ENCODE results near the gene VAC14. TPM values are rescaled to one million over a fixed set of nuclear protein-coding genes. Genes with fewer than 3 reads are reported as not detected.

The VAC14 gene
- total and polyA plus RNA-seq, 2 of the 8 experiments (the other 6 are each of a cell fraction or from before 2014, with no cell fraction given), result 56.0 to 108 TPM

DNA sequence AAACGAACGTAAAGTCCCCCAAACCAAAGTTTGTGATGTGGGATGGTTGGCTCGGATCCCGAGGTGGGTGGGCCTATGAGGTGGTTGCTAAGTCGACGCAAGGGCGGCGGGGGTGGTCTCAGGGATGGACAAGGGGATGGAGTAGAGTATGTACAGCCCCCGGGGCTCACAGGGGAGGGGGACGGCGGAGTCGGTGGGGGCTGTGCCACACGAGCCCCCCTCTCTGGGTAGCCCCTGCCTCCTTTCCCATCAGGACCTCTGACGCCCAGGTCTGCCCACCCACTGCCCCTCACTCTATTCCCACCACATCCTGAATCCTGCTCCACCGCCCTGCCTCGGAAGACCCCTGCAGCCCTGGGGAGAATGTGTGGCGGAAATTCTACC lies 139.4 kb downstream of the VAC14 start:
- no peak overlapping the region for H2AK5ac ChIP-seq (ENCODE audit: low read depth, low read length)
- H3K4me1 ChIP-seq (replicated peaks in 1 of 4; ENCODE audit: control insufficient read depth in 3 of 4, insufficient read depth in 4 of 4, low read length in 3 of 4), result peaks cover 0 to 14% (median 7%) of the 10 kb centered on the region in 4 experiments; a peak in 6 of 7 replicates
- no peak overlapping the region for H2BK20ac ChIP-seq (ENCODE audit: low read length)
- 83% methylated on average over 12 of the region's 17 CpGs; no CpG with 5 or more reads in 1 of the 2 experiments for WGBS, 2 experiments (ENCODE audit: extremely low coverage in 1 of 2, insufficient coverage in 1 of 2, insufficient read length in 1 of 2, insufficient replicate concordance in 2 of 2, low coverage in 1 of 2, low lambda C conversion rate in 2 of 2, missing lambda C conversion rate in 1 of 2)
- H3K18ac ChIP-seq (ENCODE audit: extremely low read depth, low read length), result no peak overlapping the region
- H3K4me2 ChIP-seq (ENCODE audit: insufficient read depth in 1 of 2, low read depth in 2 of 2, low read length in 2 of 2), result no peak overlapping the region
- no peak overlapping the region for H3K9ac ChIP-seq (replicated peaks in 1 of 4; ENCODE audit: extremely low read depth in 1 of 4, low read depth in 3 of 4, low read length in 3 of 4)
- H3K23me2 ChIP-seq (ENCODE audit: low read depth, low read length), result no peaks in the 10 kb centered on the region
- no peak overlapping the region for H2BK120ac ChIP-seq (replicated peaks; ENCODE audit: low read depth, low read length)
- H3K27ac ChIP-seq (ENCODE audit: low read depth, low read length), result no peak overlapping the region
- no peak overlapping the region for H2BK12ac ChIP-seq (ENCODE audit: low read depth, low read length)
- DNase-seq (ENCODE audit: low read depth in 1 of 2, low spot score in 2 of 2) (no peak), FAIRE-seq (no peak)
- H2BK15ac ChIP-seq (ENCODE audit: low read length), result no peak overlapping the region
- H3K79me1 ChIP-seq (ENCODE audit: low read depth, low read length), result no peaks in the 10 kb centered on the region
- CTCF ChIA-PET (ENCODE audit: partially characterized antibody), result interaction anchor here (0.7 to 2.6 kb wide), 4 partner anchors 8 to 318 kb away, joined by 3 to 12 read pairs (median 5); no protein-coding TSS in a partner anchor
- no peak overlapping the region for H4K91ac ChIP-seq (replicated peaks; ENCODE audit: insufficient read length, low read length)
- no peaks in the 10 kb centered on the region for H3K79me2 ChIP-seq (ENCODE audit: control insufficient read depth in 1 of 2, insufficient read depth in 2 of 2, low read length in 2 of 2)
- no peak overlapping the region for H3K14ac ChIP-seq (ENCODE audit: insufficient read length)
- peaks cover 0 to 3% of the 10 kb centered on the region in 2 experiments for H4K20me1 ChIP-seq (replicated peaks in 1 of 2; ENCODE audit: control insufficient read depth in 1 of 2, insufficient read depth in 2 of 2, low read length in 2 of 2)
- H2BK5ac ChIP-seq (ENCODE audit: low read depth, low read length), result no peak overlapping the region
- no peak overlapping the region for H4K5ac ChIP-seq (ENCODE audit: insufficient read length, low read depth, low read length)
- POLR2A ChIA-PET (ENCODE audit: partially characterized antibody), result interaction anchor here (0.9 to 1.7 kb wide), 6 partner anchors 18 to 281 kb away, joined by 3 to 8 read pairs (median 4); no protein-coding TSS in a partner anchor
- no peaks in the 10 kb centered on the region for H3K27me3 ChIP-seq (replicated peaks in 1 of 4; ENCODE audit: control insufficient read depth in 3 of 4, extremely low read depth in 1 of 4, insufficient read depth in 3 of 4, low read length in 3 of 4)
- no peaks in the 10 kb centered on the region for H3K9me3 ChIP-seq (ENCODE audit: insufficient read depth in 2 of 2, low read depth in 1 of 2, low read length in 1 of 2)
- H3K4ac ChIP-seq (replicated peaks; ENCODE audit: insufficient read length, low read depth, low read length), result no peak overlapping the region
- H3K23ac ChIP-seq (ENCODE audit: insufficient read length), result no peak overlapping the region
- no peak overlapping the region for H4K8ac ChIP-seq (ENCODE audit: extremely low read depth, insufficient read depth, low read length)
- no peak overlapping the region for H3K4me3 ChIP-seq (ENCODE audit: extremely low read depth in 1 of 4, insufficient read depth in 2 of 4, low read depth in 3 of 4, low read length in 4 of 4)
- H3K56ac ChIP-seq (replicated peaks; ENCODE audit: insufficient read length, low read depth, low read length), result no peak overlapping the region
- TF ChIP-seq, protein P1, sequence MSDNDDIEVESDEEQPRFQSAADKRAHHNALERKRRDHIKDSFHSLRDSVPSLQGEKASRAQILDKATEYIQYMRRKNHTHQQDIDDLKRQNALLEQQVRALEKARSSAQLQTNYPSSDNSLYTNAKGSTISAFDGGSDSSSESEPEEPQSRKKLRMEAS (IDR thresholded peaks at IDR 0.05), result no peak
- TF ChIP-seq KDM1A (IDR thresholded peaks at IDR 0.05; ENCODE audit: borderline replicate concordance, low read length) (no peak), SIN3A (conservative IDR thresholded peaks at IDR 0.05 in 1 of 2, IDR thresholded peaks at IDR 0.05 in 1 of 2; ENCODE audit: low read depth in 1 of 2, low read length in 2 of 2) (no peak), FOSL1 (IDR thresholded peaks at IDR 0.05; ENCODE audit: insufficient read depth, low read depth, low read length) (no peak), SP2 (IDR thresholded peaks at IDR 0.05; ENCODE audit: low read length) (no peak), KDM5A (IDR thresholded peaks at IDR 0.05; ENCODE audit: low read length) (no peak), KDM4A (IDR thresholded peaks at IDR 0.05; ENCODE audit: low read depth, low read length, severe bottlenecking) (no peak), CTBP2 (IDR thresholded peaks at IDR 0.05; ENCODE audit: borderline replicate concordance, insufficient read depth, insufficient read length, low read length) (no peak), MAFK (IDR thresholded peaks at IDR 0.05; ENCODE audit: low read depth, low read length) (no peak), SRF (IDR thresholded peaks at IDR 0.05; ENCODE audit: low read depth, low read length) (no peak), TAF7 (optimal IDR thresholded peaks at IDR 0.05; ENCODE audit: borderline replicate concordance, low read depth, low read length) (no peak), TEAD4 (IDR thresholded peaks at IDR 0.05; ENCODE audit: low read depth, low read length) (no peak)
- peaks cover 0 to 13% (median 0%) of the 10 kb centered on the region in 4 experiments; a peak in 4 of 8 replicates for H3K36me3 ChIP-seq (ENCODE audit: control insufficient read depth in 2 of 4, insufficient read depth in 4 of 4, low read length in 3 of 4)
- no peak overlapping the region for H2AFZ ChIP-seq (ENCODE audit: low read length)
